ENCODE results near the gene PUSL1. TPM values are rescaled to one million over a fixed set of nuclear protein-coding genes. Genes with fewer than 3 reads are reported as not detected.
A peak's percentile ranks its signal among the peaks of the same experiment; 100 is the strongest.

Gene PUSL1
- total RNA-seq, 1 donor from 2014 or later, result 4.7 TPM

DNA sequence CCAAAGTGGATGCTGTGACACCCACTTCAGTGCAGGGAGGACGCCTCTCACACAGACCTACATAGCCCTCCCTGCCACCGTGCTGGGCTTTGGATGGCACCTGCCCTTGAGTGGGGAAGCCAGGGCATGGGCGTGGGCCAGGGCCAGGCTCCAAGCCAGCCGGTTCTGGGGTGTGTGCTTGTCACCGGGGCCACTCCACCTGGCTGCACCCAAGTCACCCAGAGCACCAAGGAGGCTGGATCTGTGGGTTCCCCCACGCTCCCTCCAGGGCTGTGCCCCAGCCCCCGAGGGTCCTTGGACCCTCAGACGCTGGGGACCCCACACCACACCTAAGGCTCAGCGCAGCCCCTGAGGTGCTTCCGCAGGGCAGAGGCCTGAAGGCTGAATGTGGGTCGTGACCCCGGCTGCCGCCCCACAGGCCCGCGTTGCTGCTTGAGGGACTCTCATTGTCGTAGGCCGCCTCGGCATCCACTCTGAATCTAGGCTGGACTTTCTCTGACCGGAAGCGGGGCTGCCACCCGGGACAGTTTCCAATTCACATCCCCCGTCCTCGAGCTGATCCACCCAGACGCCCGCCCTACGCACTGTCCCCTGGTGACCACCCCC is 48.5 kb downstream of the PUSL1 start:
- no peaks in the 10 kb centered on the region for H3K9me3 ChIP-seq (ENCODE audit: control insufficient read depth in 3 of 3, low read length in 3 of 3)
- H3K9ac ChIP-seq (ENCODE audit: low read depth in 1 of 3, low read length in 3 of 3), result peak overlapping the region; percentile 45 to 74 (median 72)
- H3K4me3 ChIP-seq (ENCODE audit: low read length in 3 of 3), result peak overlapping the region; percentile 52 to 69 (median 61)
- H3K27ac ChIP-seq (ENCODE audit: low read depth, low read length), result peak overlapping the region; percentile 77
- H3K27me3 ChIP-seq (ENCODE audit: control insufficient read depth in 3 of 3, insufficient read depth in 3 of 3, low read length in 3 of 3), result peaks cover 0 to 65% (median 32%) of the 10 kb centered on the region in 3 donors
- peaks cover 0 to 2% (median 0%) of the 10 kb centered on the region in 3 donors for H3K36me3 ChIP-seq (ENCODE audit: control insufficient read depth in 3 of 3, insufficient read depth in 3 of 3, low read length in 3 of 3)
- H3K4me1 ChIP-seq (ENCODE audit: control insufficient read depth in 3 of 3, insufficient read depth in 3 of 3, low read length in 3 of 3), result peaks cover 45 to 61% (median 53%) of the 10 kb centered on the region in 3 donors

- peak overlapping the region; percentile 62 to 79 (median 74) for H3K9ac ChIP-seq (ENCODE audit: low read depth in 1 of 3, low read length in 3 of 3)
- H3K4me1 ChIP-seq (ENCODE audit: control insufficient read depth in 3 of 3, insufficient read depth in 3 of 3, low read length in 3 of 3), result peaks cover 39 to 54% (median 46%) of the 10 kb centered on the region in 3 donors
- H3K36me3 ChIP-seq (ENCODE audit: control insufficient read depth in 3 of 3, insufficient read depth in 3 of 3, low read length in 3 of 3), result peaks cover 0 to 2% (median 0%) of the 10 kb centered on the region in 3 donors
- peak overlapping the region; percentile 77 for H3K27ac ChIP-seq (ENCODE audit: low read depth, low read length)
- peaks cover 0 to 64% (median 32%) of the 10 kb centered on the region in 3 donors for H3K27me3 ChIP-seq (ENCODE audit: control insufficient read depth in 3 of 3, insufficient read depth in 3 of 3, low read length in 3 of 3)
- peak overlapping the region; percentile 37 to 69 (median 56) for H3K4me3 ChIP-seq (ENCODE audit: low read length in 3 of 3)
- H3K9me3 ChIP-seq (ENCODE audit: control insufficient read depth in 3 of 3, low read length in 3 of 3), result no peaks in the 10 kb centered on the region
These were observed 49.6 kb downstream of the PUSL1 start for GRCh38 chr1:1357871-1358432.

DNA sequence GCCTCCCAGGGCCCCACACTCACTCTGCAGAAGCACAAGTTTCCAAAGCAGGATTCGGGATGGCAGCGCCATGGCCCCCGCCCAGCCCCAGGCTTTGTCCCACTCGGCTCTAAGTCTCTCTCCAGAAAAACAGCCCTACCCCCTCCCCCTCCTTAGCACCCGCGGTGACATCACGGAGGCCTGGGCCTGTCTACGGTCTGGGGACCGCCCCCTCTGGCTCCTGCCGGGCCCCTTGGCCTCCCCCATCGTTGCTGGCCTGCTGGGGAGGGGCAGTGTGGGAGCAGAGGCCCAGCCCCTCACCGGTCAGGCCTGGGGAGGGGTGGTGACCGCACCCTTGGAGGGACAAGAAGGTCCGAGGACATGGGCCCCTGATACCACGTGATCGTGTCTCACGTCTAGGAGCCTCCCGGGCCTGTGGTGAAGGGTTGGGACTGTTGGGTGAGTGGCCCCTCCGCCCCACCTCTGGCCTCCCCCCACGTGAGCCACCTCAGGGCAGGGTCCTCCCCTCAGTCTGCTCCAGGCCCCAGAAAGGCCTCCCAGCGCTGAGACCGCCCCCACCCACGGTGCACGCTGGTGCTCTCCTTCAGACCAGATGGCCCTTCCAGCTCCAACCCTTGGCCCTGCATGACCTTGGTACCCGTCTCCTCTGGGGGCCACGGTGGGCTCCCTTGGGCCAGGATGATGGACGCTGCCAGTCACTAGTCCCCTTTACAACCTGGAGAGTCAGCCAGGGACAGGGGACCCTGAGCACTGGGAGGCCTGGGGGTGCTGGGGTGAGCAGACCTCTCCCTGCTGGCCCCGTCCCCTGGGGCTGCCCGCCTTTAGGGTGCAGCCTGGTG is 50.3 kb downstream of the PUSL1 start, which contains the start of gene MXRA8:
MXRA8 (minus strand) TSS at position 123 of the 839 bp plus-strand sequence; CDS start at position 72, 51 bp downstream.
- peaks cover 33 to 50% (median 40%) of the 10 kb centered on the region in 3 donors for H3K4me1 ChIP-seq (ENCODE audit: control insufficient read depth in 3 of 3, insufficient read depth in 3 of 3, low read length in 3 of 3)
- H3K36me3 ChIP-seq (ENCODE audit: control insufficient read depth in 3 of 3, insufficient read depth in 3 of 3, low read length in 3 of 3), result peaks cover 0 to 2% (median 0%) of the 10 kb centered on the region in 3 donors
- peak within 1 kb of the TSS; percentile 62 to 79 (median 74) for H3K9ac ChIP-seq (ENCODE audit: low read depth in 1 of 3, low read length in 3 of 3)
- H3K27ac ChIP-seq (ENCODE audit: low read depth, low read length), result peak within 1 kb of the TSS; percentile 77
- H3K27me3 ChIP-seq (ENCODE audit: control insufficient read depth in 3 of 3, insufficient read depth in 3 of 3, low read length in 3 of 3), result peaks cover 0 to 59% (median 25%) of the 10 kb centered on the region in 3 donors
- H3K4me3 ChIP-seq (ENCODE audit: low read length in 3 of 3), result peak within 1 kb of the TSS; percentile 37 to 69 (median 61)
- H3K9me3 ChIP-seq (ENCODE audit: control insufficient read depth in 3 of 3, low read length in 3 of 3), result no peaks in the 10 kb centered on the region

GRCh38 chr1:1359308-1359663 is 50.9 kb downstream of the PUSL1 start:
- H3K27ac ChIP-seq (ENCODE audit: low read depth, low read length), result peak overlapping the region; percentile 77
- no peaks in the 10 kb centered on the region for H3K36me3 ChIP-seq (ENCODE audit: control insufficient read depth in 3 of 3, insufficient read depth in 3 of 3, low read length in 3 of 3)
- H3K9me3 ChIP-seq (ENCODE audit: control insufficient read depth in 3 of 3, low read length in 3 of 3), result no peaks in the 10 kb centered on the region
- H3K9ac ChIP-seq (ENCODE audit: low read depth in 1 of 3, low read length in 3 of 3), result peak overlapping the region; percentile 32 to 79 (median 33)
- H3K4me1 ChIP-seq (ENCODE audit: control insufficient read depth in 3 of 3, insufficient read depth in 3 of 3, low read length in 3 of 3), result peaks cover 31 to 50% (median 38%) of the 10 kb centered on the region in 3 donors
- peaks cover 0 to 53% (median 20%) of the 10 kb centered on the region in 3 donors for H3K27me3 ChIP-seq (ENCODE audit: control insufficient read depth in 3 of 3, insufficient read depth in 3 of 3, low read length in 3 of 3)
- no peak overlapping the region for H3K4me3 ChIP-seq (ENCODE audit: low read length in 3 of 3)

GRCh38 chr1:1359664-1360468 is 51.5 kb downstream of the PUSL1 start:
- Histone ChIP-seq H3K27ac (ENCODE audit: low read depth, low read length) (peak overlapping the region; percentile 77), H3K27me3 (ENCODE audit: control insufficient read depth in 3 of 3, insufficient read depth in 3 of 3, low read length in 3 of 3) (peaks cover 0 to 47% (median 16%) of the 10 kb centered on the region in 3 donors), H3K4me1 (ENCODE audit: control insufficient read depth in 3 of 3, insufficient read depth in 3 of 3, low read length in 3 of 3) (peaks cover 28 to 50% (median 38%) of the 10 kb centered on the region in 3 donors), H3K9me3 (ENCODE audit: control insufficient read depth in 3 of 3, low read length in 3 of 3) (no peaks in the 10 kb centered on the region), H3K36me3 (ENCODE audit: control insufficient read depth in 3 of 3, insufficient read depth in 3 of 3, low read length in 3 of 3) (no peaks in the 10 kb centered on the region), H3K9ac (ENCODE audit: low read depth in 1 of 3, low read length in 3 of 3) (peak overlapping the region; percentile 6 to 57 (median 57)), H3K4me3 (ENCODE audit: low read length in 3 of 3) (no peak overlapping the region)

DNA sequence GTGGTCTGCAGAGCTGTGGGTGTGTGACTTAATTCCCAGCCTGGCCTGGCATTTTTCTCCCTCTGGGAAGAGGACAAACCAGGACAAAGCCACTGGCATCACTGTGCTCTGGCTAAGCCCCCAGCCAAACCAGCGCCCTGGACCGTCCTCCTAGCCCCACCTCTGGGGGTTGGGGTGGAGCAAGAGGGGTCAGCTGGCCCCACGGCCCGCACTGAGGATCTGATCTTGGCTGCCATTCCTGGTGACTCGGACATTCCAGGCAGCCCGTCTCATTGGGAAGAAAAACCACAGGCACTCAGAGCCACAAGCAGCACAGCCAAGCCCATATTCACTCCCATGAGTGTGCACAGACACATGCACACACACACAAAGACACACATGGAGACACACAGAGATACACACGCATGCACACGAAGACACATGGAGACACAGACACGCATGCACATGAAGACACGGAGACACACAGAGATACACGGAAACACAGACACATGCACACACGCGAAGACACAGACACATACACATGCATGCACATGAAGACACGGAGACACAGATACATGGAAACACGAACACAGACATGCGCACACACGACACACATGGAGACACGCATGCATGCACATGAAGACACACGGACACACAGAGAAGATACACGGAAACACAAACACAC is 52.2 kb downstream of the PUSL1 start:
- Histone ChIP-seq H3K9ac (ENCODE audit: low read depth in 1 of 3, low read length in 3 of 3) (peak overlapping the region in 2 of 3 donors; percentile 60 to 63), H3K27ac (ENCODE audit: low read depth, low read length) (peak overlapping the region; percentile 62), H3K27me3 (ENCODE audit: control insufficient read depth in 3 of 3, insufficient read depth in 3 of 3, low read length in 3 of 3) (peaks cover 0 to 46% (median 16%) of the 10 kb centered on the region in 3 donors), H3K4me1 (ENCODE audit: control insufficient read depth in 3 of 3, insufficient read depth in 3 of 3, low read length in 3 of 3) (peaks cover 27 to 50% (median 38%) of the 10 kb centered on the region in 3 donors), H3K36me3 (ENCODE audit: control insufficient read depth in 3 of 3, insufficient read depth in 3 of 3, low read length in 3 of 3) (no peaks in the 10 kb centered on the region), H3K4me3 (ENCODE audit: low read length in 3 of 3) (peak overlapping the region; percentile 9 to 70 (median 66)), H3K9me3 (ENCODE audit: control insufficient read depth in 3 of 3, low read length in 3 of 3) (no peaks in the 10 kb centered on the region)

Small RNA genes lying within 50 kb of the gene (small RNA-seq; reads per million reads assigned to genes)
- gene MIR6726, result 0.07 reads per million

Other genes with a start within 250 kb of the PUSL1 start
- gene RNF223, start 234.3 kb upstream of the PUSL1 start, total RNA-seq, result not detected
- 2.1 TPM for gene C1orf159, start 192.5 kb upstream of the PUSL1 start, total RNA-seq
- not detected for gene TTLL10, start 134.7 kb upstream of the PUSL1 start, total RNA-seq
- 1.6 TPM for gene TNFRSF18, start 102.0 kb upstream of the PUSL1 start, total RNA-seq
- 0.52 TPM for gene TNFRSF4, start 94.4 kb upstream of the PUSL1 start, total RNA-seq
- gene SDF4, start 76.6 kb upstream of the PUSL1 start, total RNA-seq, result 28.2 TPM
- gene B3GALT6, start 76.4 kb upstream of the PUSL1 start, total RNA-seq, result 10.4 TPM
- 1.0 TPM for gene C1QTNF12, start 61.9 kb upstream of the PUSL1 start, total RNA-seq
- gene UBE2J2, start 34.7 kb upstream of the PUSL1 start, total RNA-seq, result 28.7 TPM
- gene SCNN1D, start 28.2 kb upstream of the PUSL1 start, total RNA-seq, result 0.52 TPM
- gene ACAP3, start 667 bp upstream of the PUSL1 start, total RNA-seq, result 23.5 TPM
- 27.1 TPM for gene INTS11, start 16.1 kb downstream of the PUSL1 start, total RNA-seq
- gene CPTP, start 16.2 kb downstream of the PUSL1 start, total RNA-seq, result 8.4 TPM
- gene TAS1R3, start 22.7 kb downstream of the PUSL1 start, total RNA-seq, result 1.6 TPM
- 44.9 TPM for gene DVL1, start 40.8 kb downstream of the PUSL1 start, total RNA-seq
- 60.0 TPM for gene MXRA8, start 50.0 kb downstream of the PUSL1 start, total RNA-seq
- 51.7 TPM for gene AURKAIP1, start 66.6 kb downstream of the PUSL1 start, total RNA-seq
- 55.3 TPM for gene CCNL2, start 90.7 kb downstream of the PUSL1 start, total RNA-seq
- gene MRPL20, start 98.7 kb downstream of the PUSL1 start, total RNA-seq, result 75.7 TPM
- gene ANKRD65, start 112.7 kb downstream of the PUSL1 start, total RNA-seq, result 5.7 TPM
- gene VWA1, start 127.1 kb downstream of the PUSL1 start, total RNA-seq, result 11.0 TPM
- not detected for gene ATAD3C, start 141.1 kb downstream of the PUSL1 start, total RNA-seq
- gene ATAD3B, start 163.2 kb downstream of the PUSL1 start, total RNA-seq, result 16.7 TPM
- 6.8 TPM for gene ATAD3A, start 203.6 kb downstream of the PUSL1 start, total RNA-seq
- 2.1 TPM for gene TMEM240, start 232.0 kb downstream of the PUSL1 start, total RNA-seq